BE2C (cell line): ENCODE data around the gene SORL1.
A peak's percentile ranks its signal among the peaks of the same experiment; 100 is the strongest.

Source experiments
- DNase-seq: peaks from one replicate; pipeline ENCODE4 v3.0.0-alpha.2; 2020
- H3K27me3 ChIP-seq: fragments of 250-450 bp; sonication (Bioruptor Pico); 2 replicates; pipeline ENCODE4 v1.5.1; 2020; ENCODE audit warnings: mild to moderate bottlenecking
- H3K36me3 ChIP-seq: fragments of 250-450 bp; sonication (Bioruptor Pico); 2 replicates; pipeline ENCODE4 v1.5.1; 2020; ENCODE audit warnings: mild to moderate bottlenecking
- H3K4me1 ChIP-seq: fragments of 250-450 bp; sonication (Bioruptor Pico); 2 replicates; pipeline ENCODE4 v1.5.1; 2020
- H3K4me3 ChIP-seq: 2 replicates; pipeline ENCODE4 v1.5.1; 2011; ENCODE audit warnings: low read depth, low read length
- H3K9me3 ChIP-seq: fragments of 250-450 bp; sonication (Bioruptor Pico); 2 replicates; pipeline ENCODE4 v1.5.1; 2020
- CTCF ChIP-seq: IDR thresholded peaks from 2 replicates; pipeline ENCODE4 v1.5.1; 2012; ENCODE audit warnings: mild to moderate bottlenecking, low read depth, low read length

SORL1 gene

GRCh38 chr11:121586750-121587149 lies 134.6 kb downstream of the SORL1 start:
- no peaks in the 10 kb centered on the region for H3K4me1 ChIP-seq
- DNase-seq: no peak
- no peaks in the 10 kb centered on the region for H3K36me3 ChIP-seq
- no peaks in the 10 kb centered on the region for H3K27me3 ChIP-seq
- TF ChIP-seq CTCF: no peak
- no peaks in the 10 kb centered on the region for H3K9me3 ChIP-seq
- no peak overlapping the region for H3K4me3 ChIP-seq

GRCh38 chr11:121587182-121587581 lies 135.1 kb downstream of the SORL1 start:
- DNase-seq: no peak
- Histone ChIP-seq H3K36me3 (no peaks in the 10 kb centered on the region), H3K4me1 (no peaks in the 10 kb centered on the region), H3K4me3 (no peak overlapping the region), H3K27me3 (no peaks in the 10 kb centered on the region), H3K9me3 (no peaks in the 10 kb centered on the region)
- TF ChIP-seq CTCF: no peak

DNA sequence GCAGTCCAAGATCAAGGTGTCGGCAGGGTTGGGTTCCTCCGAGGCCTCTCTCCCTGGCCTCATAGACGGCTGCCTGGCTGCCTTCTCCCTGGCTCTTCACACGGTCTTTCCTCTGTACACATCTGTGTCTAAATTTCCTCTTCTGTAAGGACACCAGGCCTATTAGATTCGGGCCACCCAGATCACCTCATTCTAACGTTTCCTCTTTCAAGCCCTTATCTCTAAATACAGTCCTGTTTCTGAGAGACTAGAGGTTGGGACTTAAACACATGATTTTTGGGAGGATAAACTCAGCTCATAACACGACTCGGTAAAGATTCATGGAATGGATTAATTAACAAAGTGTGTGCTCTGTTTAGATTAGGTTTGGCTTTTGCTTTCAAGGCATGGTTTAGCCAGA lies 136.6 kb downstream of the SORL1 start:
- H3K9me3 ChIP-seq: no peaks in the 10 kb centered on the region
- H3K4me3 ChIP-seq: no peak overlapping the region
- H3K36me3 ChIP-seq: no peaks in the 10 kb centered on the region
- no peaks in the 10 kb centered on the region for H3K27me3 ChIP-seq
- no peaks in the 10 kb centered on the region for H3K4me1 ChIP-seq
- TF ChIP-seq CTCF: no peak
- no peak for DNase-seq

DNA sequence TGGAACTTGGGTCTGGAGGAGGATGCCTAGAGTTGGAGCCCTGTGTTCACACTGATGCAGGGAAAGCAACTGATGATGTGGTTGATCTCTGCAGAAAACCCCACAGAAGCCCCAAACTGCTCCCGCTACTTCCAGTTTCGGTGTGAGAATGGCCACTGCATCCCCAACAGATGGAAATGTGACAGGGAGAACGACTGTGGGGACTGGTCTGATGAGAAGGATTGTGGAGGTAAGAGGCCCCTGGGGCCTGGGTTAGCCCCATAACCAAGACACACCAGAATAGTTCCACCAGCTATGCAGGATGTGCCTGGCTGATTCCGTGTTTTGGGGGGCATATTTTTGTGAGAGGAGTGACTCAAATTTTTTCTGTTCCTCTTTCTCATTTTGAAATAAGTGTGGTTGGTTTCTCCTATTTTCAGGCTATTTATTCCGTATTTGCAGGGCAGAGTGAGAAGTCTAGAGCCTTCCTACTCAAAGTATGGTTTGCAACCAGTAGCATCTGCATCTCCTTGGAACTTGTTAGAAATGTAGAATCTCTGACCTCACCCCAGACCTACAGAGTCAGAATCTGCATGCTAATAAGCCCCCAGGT lies 137.9 kb downstream of the SORL1 start:
- Histone ChIP-seq H3K4me3 (no peak overlapping the region), H3K4me1 (no peaks in the 10 kb centered on the region), H3K9me3 (no peaks in the 10 kb centered on the region), H3K36me3 (no peaks in the 10 kb centered on the region), H3K27me3 (no peaks in the 10 kb centered on the region)
- no peak for DNase-seq
- no peak for TF ChIP-seq CTCF

DNA sequence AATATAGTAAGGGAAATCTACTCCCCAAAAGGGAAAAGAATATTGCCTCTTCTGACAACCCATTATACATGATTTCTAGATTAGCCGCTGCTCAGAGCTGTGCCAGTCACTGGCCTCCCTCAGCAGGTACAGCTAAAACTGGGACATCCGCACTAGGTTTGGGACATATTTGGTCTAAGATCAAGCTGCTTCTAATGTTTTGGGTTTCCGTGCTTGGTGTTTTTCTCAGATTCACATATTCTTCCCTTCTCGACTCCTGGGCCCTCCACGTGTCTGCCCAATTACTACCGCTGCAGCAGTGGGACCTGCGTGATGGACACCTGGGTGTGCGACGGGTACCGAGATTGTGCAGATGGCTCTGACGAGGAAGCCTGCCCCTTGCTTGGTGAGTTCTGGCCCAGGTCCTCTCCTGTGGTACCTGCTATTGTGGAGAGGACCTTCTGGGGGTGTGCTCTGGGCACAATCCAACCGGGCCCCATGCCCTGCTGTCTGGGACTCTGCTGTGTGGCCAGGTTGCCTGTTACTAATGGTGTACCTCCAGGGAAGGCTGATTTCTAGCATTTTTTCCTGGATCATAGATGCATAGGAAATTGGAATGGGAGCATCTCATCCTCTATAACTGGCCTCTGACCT lies 138.8 kb downstream of the SORL1 start:
- no peaks in the 10 kb centered on the region for H3K9me3 ChIP-seq
- H3K36me3 ChIP-seq: no peaks in the 10 kb centered on the region; the same call in 1 of the 2 replicates
- H3K4me3 ChIP-seq: no peak overlapping the region
- no peaks in the 10 kb centered on the region for H3K27me3 ChIP-seq
- no peak for DNase-seq
- no peak for TF ChIP-seq CTCF
- H3K4me1 ChIP-seq: no peaks in the 10 kb centered on the region

GRCh38 chr11:121591405-121592033 lies 139.4 kb downstream of the SORL1 start:
- peak; percentile 74 for DNase-seq

More at GRCh38 chr11:121591405-121592033, 139.4 kb downstream of the SORL1 start:
- H3K9me3 ChIP-seq: no peaks in the 10 kb centered on the region
- H3K36me3 ChIP-seq: no peaks in the 10 kb centered on the region; the same call in 1 of the 2 replicates
- TF ChIP-seq CTCF: peak; percentile 94
- no peaks in the 10 kb centered on the region for H3K4me1 ChIP-seq
- H3K27me3 ChIP-seq: no peaks in the 10 kb centered on the region
- H3K4me3 ChIP-seq: no peak overlapping the region
